SK-N-SH (cell line): ENCODE measurements around the gene RPL29. TPM values are rescaled to one million over a fixed set of nuclear protein-coding genes. Genes with fewer than 3 reads are reported as not detected.

ENCODE experiments used
- CTCF ChIA-PET: fragments of 300-600, 350-600 bp; formaldehyde crosslinking; extraction: SDS; loops from one replicate; lab custom pipeline; 2021; lab: Yijun Ruan, JAX
- POLR2A ChIA-PET: fragments of 350-600 bp; sonication (Branson Sonifier 250); formaldehyde crosslinking; extraction: SDS; loops from one replicate; lab custom pipeline; 2020; ENCODE audit warnings: antibody characterized with exemption, inconsistent platforms; lab: Yijun Ruan, JAX
- DNase-seq: peaks from one replicate; pipeline ENCODE4 v3.0.0; 2012
- H2AFZ ChIP-seq: fragments of 200-600 bp; sonication (generic); 2 replicates; pipeline ENCODE4 v1.8.1; 2016; ENCODE audit warnings: antibody characterized with exemption, mild to moderate bottlenecking, low read depth
- H3F3A ChIP-seq: fragments of 200-600 bp; sonication (generic); replicated peaks from 2 replicates; pipeline ENCODE3; 2016; ENCODE audit warnings: antibody characterized with exemption, mild to moderate bottlenecking; ENCODE audit not compliant: insufficient read depth
- H3K27ac ChIP-seq, 2 experiments: fragments of 200-500 bp in 1 of 2; fragments of 200-600 bp in 1 of 2; sonication (Bioruptor generic) in 1 of 2; sonication (generic), shearing (Covaris generic) in 1 of 2; 2 replicates each; pipeline versions ENCODE4 v1.5.1 to v1.6.1; 2014 to 2016; ENCODE audit warnings: low read depth in 2 of 2, inconsistent platforms in 1 of 2, low read length in 1 of 2, mild to moderate bottlenecking in 1 of 2, mixed read lengths in 1 of 2
- H3K27me3 ChIP-seq: fragments of 200-600 bp; sonication (generic), shearing (Covaris generic); 2 replicates; pipeline ENCODE4 v1.6.1; 2016; ENCODE audit warnings: mixed run types; ENCODE audit not compliant: insufficient read depth
- H3K36me3 ChIP-seq, 2 experiments: fragments of 200-500 bp in 1 of 2; fragments of 200-600 bp in 1 of 2; sonication (Bioruptor generic) in 1 of 2; sonication (generic) in 1 of 2; replicated peaks in 1 of 2; 2 replicates each; pipeline versions ENCODE3 to v1.5.1; 2014 to 2016; ENCODE audit warnings: low read length in 1 of 2, mild to moderate bottlenecking in 1 of 2; ENCODE audit not compliant: insufficient read depth in 2 of 2, control insufficient read depth in 1 of 2
- H3K4me1 ChIP-seq, 2 experiments: fragments of 200-500 bp in 1 of 2; fragments of 200-600 bp in 1 of 2; sonication (Bioruptor generic) in 1 of 2; sonication (generic), shearing (Covaris generic) in 1 of 2; 2 replicates each; pipeline versions ENCODE4 v1.5.1 to v1.6.1; 2014 to 2016; ENCODE audit warnings: low read depth in 1 of 2, low read length in 1 of 2, mixed run types in 1 of 2; ENCODE audit not compliant: insufficient read depth in 2 of 2, control insufficient read depth in 1 of 2
- H3K4me2 ChIP-seq: fragments of 200-600 bp; sonication (generic), shearing (Covaris generic); 2 replicates; pipeline ENCODE4 v1.6.1; 2017; ENCODE audit warnings: mixed run types
- H3K4me3 ChIP-seq, 2 experiments: fragments of 200-500 bp in 1 of 2; fragments of 200-600 bp in 1 of 2; sonication (Bioruptor generic) in 1 of 2; sonication (generic), shearing (Covaris generic) in 1 of 2; 2 replicates each; pipeline versions ENCODE4 v1.5.1 to v1.8.1; 2014 to 2016; ENCODE audit warnings: low read depth in 2 of 2, inconsistent platforms in 1 of 2, low read length in 1 of 2, mild to moderate bottlenecking in 1 of 2, mixed read lengths in 1 of 2, moderate library complexity in 1 of 2
- H3K79me2 ChIP-seq: fragments of 200-600 bp; sonication (generic); 2 replicates; pipeline ENCODE4 v1.8.1; 2017; ENCODE audit warnings: mild to moderate bottlenecking; ENCODE audit not compliant: insufficient read depth
- H3K9ac ChIP-seq: fragments of 200-600 bp; sonication (generic); 2 replicates; pipeline ENCODE4 v1.6.1; 2017; ENCODE audit warnings: mixed run types
- H3K9me2 ChIP-seq: fragments of 200-600 bp; sonication (generic); 2 replicates; pipeline ENCODE4 v1.6.1; 2017; ENCODE audit warnings: mixed run types
- H3K9me3 ChIP-seq: fragments of 200-600 bp; sonication (generic); 2 replicates; pipeline ENCODE4 v1.6.1; 2017; ENCODE audit warnings: mixed run types, mild to moderate bottlenecking, moderate library complexity
- H4K20me1 ChIP-seq: fragments of 200-600 bp; sonication (generic); 2 replicates; pipeline ENCODE4 v1.6.1; 2017; ENCODE audit warnings: mild to moderate bottlenecking, mixed run types; ENCODE audit not compliant: insufficient read depth
- CHD2 ChIP-seq: fragments of 150-350 bp; IDR thresholded peaks from 2 replicates; pipeline ENCODE4 v1.6.1; 2018; ENCODE audit warnings: low read length; ENCODE audit not compliant: partially characterized antibody
- ELF1 ChIP-seq: IDR thresholded peaks from 2 replicates; pipeline ENCODE4 v1.4.0; 2012
- EP300 ChIP-seq, 2 experiments: IDR thresholded peaks; 2 replicates each; pipeline versions ENCODE4 v1.4.0 to v1.6.1; 2012; ENCODE audit warnings: borderline replicate concordance in 1 of 2, low read depth in 1 of 2, low read length in 1 of 2
- EZH2phosphoT487 ChIP-seq: fragments of 200-600 bp; sonication (generic); IDR thresholded peaks from 2 replicates; pipeline ENCODE4 v1.6.1; 2017; ENCODE audit warnings: low read depth, mixed run types, mild to moderate bottlenecking, antibody characterized with exemption, moderate library complexity, borderline replicate concordance
- FOXJ3 ChIP-seq: sonication (generic); formaldehyde crosslinking; IDR thresholded peaks from 2 replicates; pipeline ENCODE4 v1.5.1; 2020; ENCODE audit warnings: mild to moderate bottlenecking, missing genetic modification reagents
- FOXM1 ChIP-seq: IDR thresholded peaks from 2 replicates; pipeline ENCODE4 v1.4.0; 2012; ENCODE audit warnings: low read depth, mild to moderate bottlenecking
- GABPA ChIP-seq: IDR thresholded peaks from 2 replicates; pipeline ENCODE4 v1.4.0; 2012; ENCODE audit warnings: low read depth, mild to moderate bottlenecking
- MXI1 ChIP-seq: IDR thresholded peaks from 2 replicates; pipeline ENCODE4 v1.6.1; 2012; ENCODE audit warnings: mild to moderate bottlenecking, low read depth, low read length, improper control_type of control experiment
- NRF1 ChIP-seq: IDR thresholded peaks from 2 replicates; pipeline ENCODE4 v1.6.1; 2012; ENCODE audit warnings: low read depth, mild to moderate bottlenecking, low read length
- POLR2AphosphoS5 ChIP-seq: IDR thresholded peaks from 2 replicates; pipeline ENCODE4 v1.6.1; 2012; ENCODE audit warnings: low read depth, low read length
- RAD21 ChIP-seq: IDR thresholded peaks from 2 replicates; pipeline ENCODE4 v1.6.1; 2012; ENCODE audit warnings: mild to moderate bottlenecking, low read length
- RCOR1 ChIP-seq: fragments of 150-350 bp; IDR thresholded peaks from 2 replicates; pipeline ENCODE4 v1.6.1; 2017; ENCODE audit warnings: antibody characterized with exemption, low read length
- RXRA ChIP-seq: IDR thresholded peaks from 2 replicates; pipeline ENCODE4 v1.4.0; 2012; ENCODE audit warnings: low read depth, mild to moderate bottlenecking, borderline replicate concordance
- SMC3 ChIP-seq: IDR thresholded peaks from 2 replicates; pipeline ENCODE4 v1.6.1; 2012; ENCODE audit warnings: low read depth, low read length, improper control_type of control experiment
- TAF1 ChIP-seq: IDR thresholded peaks from 2 replicates; pipeline ENCODE4 v1.6.1; 2012; ENCODE audit warnings: low read depth, mild to moderate bottlenecking, low read length, moderate library complexity, borderline replicate concordance
- TCF12 ChIP-seq: IDR thresholded peaks from 2 replicates; pipeline ENCODE4 v1.4.0; 2012
- TEAD4 ChIP-seq: IDR thresholded peaks from 2 replicates; pipeline ENCODE4 v1.4.0; 2012; ENCODE audit warnings: mild to moderate bottlenecking, borderline replicate concordance; ENCODE audit not compliant: insufficient read depth
- YY1 ChIP-seq: IDR thresholded peaks from 2 replicates; pipeline ENCODE4 v1.4.0; 2012; ENCODE audit warnings: low read depth, mild to moderate bottlenecking
- WGBS: methylation state at CpG from one replicate; pipeline ENCODE4 v1.1.6; 2017; ENCODE audit warnings: low lambda C conversion rate; 5-methylcytosine and 5-hydroxymethylcytosine counted together
- polyA plus RNA-seq, 3 experiments: library from polyadenylated mRNA; depleted of rRNA; stranded (reverse); fragments of >200 nt; gene quantifications; 2 replicates each; pipeline ENCODE4 v1.2.3, GENCODE V29; 2012
- TF ChIP-seq, protein P1 (sequence below): IDR thresholded peaks from 2 replicates; pipeline ENCODE4 v1.4.0; 2012; ENCODE audit warnings: low read depth, borderline replicate concordance
- TF ChIP-seq, protein P2 (sequence below): fragments of 150-350 bp; IDR thresholded peaks from 2 replicates; pipeline ENCODE4 v1.6.1; 2017; ENCODE audit warnings: antibody characterized with exemption, low read length, low read depth, borderline replicate concordance
- TF ChIP-seq, protein P3 (sequence below): IDR thresholded peaks from 2 replicates; pipeline ENCODE4 v1.4.0; 2012; ENCODE audit warnings: low read depth
- TF ChIP-seq, protein P4 (sequence below): IDR thresholded peaks from 2 replicates; pipeline ENCODE4 v1.4.0; 2012; ENCODE audit warnings: low read depth, borderline replicate concordance

RPL29 gene
- polyA plus RNA-seq, 1 of the 3 experiments (the other 2 are of a cell fraction), result 3,173 TPM

DNA sequence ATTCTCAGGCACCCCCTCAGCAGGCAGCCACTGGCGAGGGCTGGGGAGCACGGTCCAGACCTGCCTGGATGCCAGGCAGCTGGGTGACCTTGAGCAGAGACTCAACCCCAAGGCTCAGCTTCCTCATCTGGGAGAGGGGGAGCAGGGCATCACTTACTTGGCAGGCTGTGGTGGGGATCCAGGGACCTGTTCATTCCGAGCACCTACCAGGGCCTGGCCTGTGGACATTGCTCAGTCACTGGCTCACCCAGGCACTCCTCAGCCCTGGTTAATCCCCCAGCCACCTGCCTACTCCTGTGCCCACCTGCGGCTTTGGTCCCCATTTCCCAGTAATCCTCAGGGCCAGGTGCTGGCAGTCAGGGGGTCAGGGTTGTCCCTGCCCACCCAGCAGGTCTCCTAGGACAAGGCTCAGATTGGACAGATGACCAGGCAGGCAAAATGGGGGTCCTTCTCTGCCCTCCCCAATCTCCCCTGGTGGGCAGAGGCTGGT is 9.3 kb upstream of the RPL29 start:
- TF ChIP-seq EP300 (IDR thresholded peaks at IDR 0.05; ENCODE audit: borderline replicate concordance in 1 of 2, low read depth in 1 of 2, low read length in 1 of 2) (no peak), YY1 (no peak), RXRA (no peak), RCOR1 (no peak), RAD21 (no peak), FOXJ3 (no peak), GABPA (no peak), NRF1 (no peak)
- TF ChIP-seq, protein P1, sequence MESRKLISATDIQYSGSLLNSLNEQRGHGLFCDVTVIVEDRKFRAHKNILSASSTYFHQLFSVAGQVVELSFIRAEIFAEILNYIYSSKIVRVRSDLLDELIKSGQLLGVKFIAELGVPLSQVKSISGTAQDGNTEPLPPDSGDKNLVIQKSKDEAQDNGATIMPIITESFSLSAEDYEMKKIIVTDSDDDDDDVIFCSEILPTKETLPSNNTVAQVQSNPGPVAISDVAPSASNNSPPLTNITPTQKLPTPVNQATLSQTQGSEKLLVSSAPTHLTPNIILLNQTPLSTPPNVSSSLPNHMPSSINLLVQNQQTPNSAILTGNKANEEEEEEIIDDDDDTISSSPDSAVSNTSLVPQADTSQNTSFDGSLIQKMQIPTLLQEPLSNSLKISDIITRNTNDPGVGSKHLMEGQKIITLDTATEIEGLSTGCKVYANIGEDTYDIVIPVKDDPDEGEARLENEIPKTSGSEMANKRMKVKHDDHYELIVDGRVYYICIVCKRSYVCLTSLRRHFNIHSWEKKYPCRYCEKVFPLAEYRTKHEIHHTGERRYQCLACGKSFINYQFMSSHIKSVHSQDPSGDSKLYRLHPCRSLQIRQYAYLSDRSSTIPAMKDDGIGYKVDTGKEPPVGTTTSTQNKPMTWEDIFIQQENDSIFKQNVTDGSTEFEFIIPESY, result no peak
- TF ChIP-seq, protein P2, sequence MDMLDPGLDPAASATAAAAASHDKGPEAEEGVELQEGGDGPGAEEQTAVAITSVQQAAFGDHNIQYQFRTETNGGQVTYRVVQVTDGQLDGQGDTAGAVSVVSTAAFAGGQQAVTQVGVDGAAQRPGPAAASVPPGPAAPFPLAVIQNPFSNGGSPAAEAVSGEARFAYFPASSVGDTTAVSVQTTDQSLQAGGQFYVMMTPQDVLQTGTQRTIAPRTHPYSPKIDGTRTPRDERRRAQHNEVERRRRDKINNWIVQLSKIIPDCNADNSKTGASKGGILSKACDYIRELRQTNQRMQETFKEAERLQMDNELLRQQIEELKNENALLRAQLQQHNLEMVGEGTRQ, result no peak
- no peaks in the 10 kb centered on the region for H3F3A ChIP-seq
- H3K4me3 ChIP-seq, result no peak overlapping the region
- H3K36me3 ChIP-seq, result no peaks in the 10 kb centered on the region
- POLR2A ChIA-PET, result interaction anchor here (0.8 to 6.2 kb wide), 16 partner anchors 7 to 138 kb away, joined by 3 to 144 read pairs (median 8); partner anchors contain the start of genes ACY1, DUSP7 and RPL29
- 91% methylated on average over 3 of the region's 4 CpGs for whole genome bisulfite sequencing
- peak overlapping the region; percentile 34; the same call in 1 of the 2 replicates for H3K9ac ChIP-seq
- CTCF ChIA-PET, result interaction anchor here (0.6 to 24.7 kb wide), 50 partner anchors 10 to 277 kb away, joined by 3 to 983 read pairs (median 6); partner anchors contain the start of genes ABHD14A, ABHD14B, ACY1 and DUSP7
- peak overlapping the region; percentile 73 for H3K4me2 ChIP-seq
- H2AFZ ChIP-seq, result 0 out of 2 replicates have a peak overlapping the region, but pooled peaks have one; percentile 84
- H3K79me2 ChIP-seq, result no peaks in the 10 kb centered on the region
- H3K9me3 ChIP-seq, result no peaks in the 10 kb centered on the region
- no peaks in the 10 kb centered on the region for H3K27me3 ChIP-seq
- H3K9me2 ChIP-seq, result no peaks in the 10 kb centered on the region
- DNase-seq, result no peak
- H3K27ac ChIP-seq, result peak overlapping the region; percentile 52 to 99; a peak in 3 of 4 replicates
- H4K20me1 ChIP-seq, result no peaks in the 10 kb centered on the region
- peaks cover 20 to 62% of the 10 kb centered on the region in 2 experiments for H3K4me1 ChIP-seq

DNA sequence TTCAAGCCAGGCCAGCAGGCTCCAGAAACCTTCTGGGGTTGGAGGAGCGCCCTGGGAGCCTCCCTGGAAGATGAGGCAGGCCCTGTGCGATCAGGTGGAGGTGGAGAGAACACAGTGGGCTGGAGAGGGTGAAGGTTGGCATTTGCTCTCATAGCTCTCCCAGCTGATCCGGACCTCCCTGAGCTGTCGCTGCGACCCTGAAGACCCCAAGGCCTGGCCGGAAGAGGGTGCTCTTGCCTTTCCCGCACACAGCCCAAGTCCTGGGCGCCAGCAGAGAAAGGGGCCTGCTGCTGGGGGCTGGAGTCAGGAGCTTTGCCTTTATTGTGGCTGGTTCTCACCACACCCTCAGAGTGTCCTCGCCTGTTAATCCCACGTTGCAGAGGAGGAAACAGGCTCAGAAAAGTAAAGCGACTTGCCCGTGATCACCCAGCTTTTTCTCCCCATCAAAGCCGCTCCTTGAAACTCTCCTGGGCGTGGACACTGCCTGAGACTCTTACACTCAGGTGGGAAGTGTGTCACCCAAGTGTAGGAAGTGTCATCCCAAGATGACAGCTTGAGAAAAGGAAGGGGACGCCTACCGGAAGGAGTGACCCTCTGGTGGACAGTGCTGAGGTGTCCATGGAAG is 8.6 kb upstream of the RPL29 start:
- Histone ChIP-seq H3K27me3 (no peaks in the 10 kb centered on the region), H3K9me3 (no peaks in the 10 kb centered on the region), H3K27ac (peak overlapping the region in 1 of 2 experiments; percentile 99; a peak in 2 of 4 replicates), H3K4me3 (no peak overlapping the region), H4K20me1 (no peaks in the 10 kb centered on the region), H3F3A (peaks cover 3% of the 10 kb centered on the region), H3K9ac (no peak overlapping the region), H3K4me2 (no peak overlapping the region), H3K9me2 (no peaks in the 10 kb centered on the region), H3K4me1 (peaks cover 20 to 62% of the 10 kb centered on the region in 2 experiments), H2AFZ (no peak overlapping the region), H3K36me3 (no peaks in the 10 kb centered on the region), H3K79me2 (no peaks in the 10 kb centered on the region)
- CTCF ChIA-PET, result interaction anchor here (0.6 to 24.7 kb wide), 56 partner anchors 9 to 332 kb away, joined by 3 to 983 read pairs (median 4); partner anchors contain the start of genes ABHD14A, ABHD14B, ACY1 and DUSP7
- POLR2A ChIA-PET, result interaction anchor here (0.8 to 6.2 kb wide), 16 partner anchors 8 to 150 kb away, joined by 3 to 144 read pairs (median 8); partner anchors contain the start of genes DUSP7, POC1A and RPL29
- WGBS, result 72% methylated on average over 15 of the region's 16 CpGs
- peak; percentile 88 for DNase-seq
- TF ChIP-seq TEAD4 (no peak), ELF1 (no peak), FOXM1 (no peak), SMC3 (peak; percentile 94), YY1 (no peak), FOXJ3 (no peak), RXRA (no peak), NRF1 (no peak), EZH2phosphoT487 (no peak), TAF1 (no peak), RCOR1 (peak; percentile 46; the same call in 1 of the 2 replicates), TCF12 (no peak), CHD2 (no peak), RAD21 (peak; percentile 99), GABPA (no peak), MXI1 (peak; percentile 22; the same call in 1 of the 2 replicates), POLR2AphosphoS5 (no peak)
- TF ChIP-seq, protein P3, sequence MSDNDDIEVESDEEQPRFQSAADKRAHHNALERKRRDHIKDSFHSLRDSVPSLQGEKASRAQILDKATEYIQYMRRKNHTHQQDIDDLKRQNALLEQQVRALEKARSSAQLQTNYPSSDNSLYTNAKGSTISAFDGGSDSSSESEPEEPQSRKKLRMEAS, result no peak
- TF ChIP-seq, protein P4, sequence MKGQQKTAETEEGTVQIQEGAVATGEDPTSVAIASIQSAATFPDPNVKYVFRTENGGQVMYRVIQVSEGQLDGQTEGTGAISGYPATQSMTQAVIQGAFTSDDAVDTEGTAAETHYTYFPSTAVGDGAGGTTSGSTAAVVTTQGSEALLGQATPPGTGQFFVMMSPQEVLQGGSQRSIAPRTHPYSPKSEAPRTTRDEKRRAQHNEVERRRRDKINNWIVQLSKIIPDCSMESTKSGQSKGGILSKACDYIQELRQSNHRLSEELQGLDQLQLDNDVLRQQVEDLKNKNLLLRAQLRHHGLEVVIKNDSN, result no peak
